HepG2 (cell line): ENCODE results near the gene ANXA11. TPM values are rescaled to one million over a fixed set of nuclear protein-coding genes. Genes with fewer than 3 reads are reported as not detected.

Source experiments
- CHD4 ChIP-seq: fragments of 200-600 bp; sonication (generic); IDR thresholded peaks from 2 replicates; pipeline ENCODE4 v1.7.0; 2017; ENCODE audit warnings: mild to moderate bottlenecking, low read length, borderline replicate concordance
- CSRNP1 ChIP-seq: sonication (generic); formaldehyde crosslinking; IDR thresholded peaks from 2 replicates; pipeline ENCODE4 v1.8.1; 2023; ENCODE audit warnings: mild to moderate bottlenecking, missing genetic modification reagents
- HNF1A ChIP-seq, 2 experiments: sonication (generic) in 1 of 2; formaldehyde crosslinking in 1 of 2; IDR thresholded peaks; 2 replicates each; pipeline versions ENCODE4 v1.4.0 to v1.6.1; 2016 to 2020; ENCODE audit warnings: borderline replicate concordance in 1 of 2, low read depth in 1 of 2, mild to moderate bottlenecking in 1 of 2, missing genetic modification reagents in 1 of 2
- HNF4A ChIP-seq: sonication (generic); formaldehyde crosslinking; IDR thresholded peaks from 2 replicates; pipeline ENCODE4 v1.4.0; 2020; ENCODE audit warnings: missing genetic modification reagents
- HNF4G ChIP-seq, 2 experiments: sonication (generic) in 1 of 2; formaldehyde crosslinking in 1 of 2; IDR thresholded peaks; 2 replicates each; pipeline versions ENCODE4 v1.4.0 to v1.6.1; 2011 to 2020; ENCODE audit warnings: borderline replicate concordance in 2 of 2, low read depth in 2 of 2, mild to moderate bottlenecking in 2 of 2, low read length in 1 of 2, missing genetic modification reagents in 1 of 2, moderate library complexity in 1 of 2
- ISL2 ChIP-seq: sonication (generic); formaldehyde crosslinking; IDR thresholded peaks from 2 replicates; pipeline ENCODE4 v1.5.0; 2020; ENCODE audit warnings: missing genetic modification reagents
- MED1 ChIP-seq: sonication (generic); formaldehyde crosslinking; IDR thresholded peaks from 2 replicates; pipeline ENCODE4 v1.4.0; 2020; ENCODE audit warnings: missing genetic modification reagents
- MIXL1 ChIP-seq: IDR thresholded peaks from 2 replicates; pipeline ENCODE4 v1.6.1; 2016
- NR2F6 ChIP-seq, 2 experiments: IDR thresholded peaks; 2 replicates each; pipeline ENCODE4 v1.6.1; 2016; ENCODE audit warnings: antibody characterized with exemption in 1 of 2, mild to moderate bottlenecking in 1 of 2
- PAWR ChIP-seq: sonication (generic); formaldehyde crosslinking; IDR thresholded peaks from 2 replicates; pipeline ENCODE4 v1.4.0; 2020; ENCODE audit warnings: missing genetic modification reagents, mild to moderate bottlenecking, borderline replicate concordance
- PITX1 ChIP-seq: sonication (generic); formaldehyde crosslinking; IDR thresholded peaks from 2 replicates; pipeline ENCODE4 v1.5.1; 2020; ENCODE audit warnings: mild to moderate bottlenecking, missing genetic modification reagents
- RARA ChIP-seq: IDR thresholded peaks from 2 replicates; pipeline ENCODE4 v1.6.1; 2016; ENCODE audit warnings: missing genetic modification reagents, missing compliant biosample characterization
- SOX5 ChIP-seq: IDR thresholded peaks from 2 replicates; pipeline ENCODE4 v1.6.1; 2016; ENCODE audit warnings: borderline replicate concordance
- SOX6 ChIP-seq, 2 experiments: fragments of 450-650 bp in 1 of 2; sonication (generic) in 1 of 2; formaldehyde crosslinking in 1 of 2; IDR thresholded peaks; 2 replicates each; pipeline versions ENCODE4 v1.4.0 to v1.6.1; 2017 to 2020; ENCODE audit warnings: antibody characterized with exemption in 1 of 2, mild to moderate bottlenecking in 1 of 2, missing genetic modification reagents in 1 of 2
- ZNF570 ChIP-seq: sonication (generic); formaldehyde crosslinking; IDR thresholded peaks from 2 replicates; pipeline ENCODE4 v1.4.0; 2020; ENCODE audit warnings: mild to moderate bottlenecking, missing genetic modification reagents, borderline replicate concordance
- ZNF609 ChIP-seq: sonication (generic); formaldehyde crosslinking; IDR thresholded peaks from 2 replicates; pipeline ENCODE4 v1.4.0; 2020; ENCODE audit warnings: mild to moderate bottlenecking, missing genetic modification reagents, borderline replicate concordance
- ZNF781 ChIP-seq: sonication (generic); formaldehyde crosslinking; IDR thresholded peaks from 2 replicates; pipeline ENCODE4 v1.5.1; 2020; ENCODE audit warnings: borderline replicate concordance, mild to moderate bottlenecking, missing genetic modification reagents; ENCODE audit errors: not compliant biosample characterization
- ZNF879 ChIP-seq: sonication (generic); formaldehyde crosslinking; IDR thresholded peaks from 2 replicates; pipeline ENCODE4 v1.8.1; 2023; ENCODE audit warnings: missing genetic modification reagents
- polyA plus RNA-seq, 8 experiments: library from polyadenylated mRNA; depleted of rRNA in 3 of 8; stranded (reverse) in 7 of 8; unstranded in 1 of 8; fragments of >200 nt; fragmentation: Illumina TruSeq in 4 of 8; extraction: Trizol in 4 of 8; gene quantifications; 2 replicates each; pipeline versions ENCODE4 v1.2.1 to v1.2.3, GENCODE V29; 2011 to 2016; ENCODE audit warnings: low read depth in 4 of 8, missing spikeins in 1 of 8, mixed read lengths in 1 of 8; ENCODE audit not compliant: insufficient read depth in 1 of 8
- total RNA-seq, 5 experiments: library from RNA; depleted of rRNA; stranded (reverse); fragments of >200 nt; fragmentation: Illumina TruSeq; extraction: Trizol; gene quantifications; 2 replicates each; pipeline ENCODE4 v1.2.3, GENCODE V29; 2016; ENCODE audit warnings: low read depth in 1 of 5

ANXA11 gene
- total and polyA plus RNA-seq, 2 of the 13 experiments (the other 11 are each of a cell fraction or from before 2014, with no cell fraction given), result 30.6 to 51.5 TPM

GRCh38 chr10:80110986-80111385 is 94.4 kb downstream of the ANXA11 start (continued):
- TF ChIP-seq PAWR (no peak), CHD4 (peak; percentile 60; the same call in 1 of the 2 replicates), ZNF609 (CRISPR knock-in tag) (no peak), MED1 (CRISPR knock-in tag) (0 out of 2 replicates have a peak, but pooled peaks have one; percentile 27), ISL2 (peak; percentile 41; the same call in 1 of the 2 replicates), ZNF570 (CRISPR knock-in tag) (no peak), CSRNP1 (CRISPR knock-in tag) (0 out of 2 replicates have a peak, but pooled peaks have one; percentile 2), ZNF781 (no peak), HNF4G (IDR thresholded peaks at IDR 0.05; ENCODE audit: borderline replicate concordance, low read depth, low read length) (peak; percentile 21; the same call in 1 of the 2 replicates), HNF4G (CRISPR knock-in tag; IDR thresholded peaks at IDR 0.05; ENCODE audit: borderline replicate concordance, low read depth) (no peak), NR2F6 (IDR thresholded peaks at IDR 0.05) (peak; percentile 71), NR2F6 (CRISPR knock-in tag; IDR thresholded peaks at IDR 0.05) (peak; percentile 64), HNF1A (IDR thresholded peaks at IDR 0.05; ENCODE audit: low read depth) (peak; percentile 56), HNF1A (CRISPR knock-in tag; IDR thresholded peaks at IDR 0.05; ENCODE audit: borderline replicate concordance) (0 out of 2 replicates have a peak, but pooled peaks have one; percentile 40), PITX1 (CRISPR knock-in tag) (0 out of 2 replicates have a peak, but pooled peaks have one; percentile 4), SOX5 (CRISPR knock-in tag) (0 out of 2 replicates have a peak, but pooled peaks have one; percentile 22), HNF4A (CRISPR knock-in tag) (peak; percentile 56; the same call in 1 of the 2 replicates), RARA (CRISPR knock-in tag) (0 out of 2 replicates have a peak, but pooled peaks have one; percentile 15), ZNF879 (CRISPR knock-in tag) (no peak), SOX6 (IDR thresholded peaks at IDR 0.05) (no peak), SOX6 (CRISPR knock-in tag; IDR thresholded peaks at IDR 0.05) (peak; percentile 36; the same call in 1 of the 2 replicates), MIXL1 (peak; percentile 32; the same call in 1 of the 2 replicates)
